T-cell (primary cell): ENCODE measurements around the gene NDUFA12. TPM values are rescaled to one million over a fixed set of nuclear protein-coding genes. Genes with fewer than 3 reads are reported as not detected.

Experiments used
- ATAC-seq, 4 experiments: fragments of 200-7000 bp in 3 of 4; fragments of 150-1000 bp in 1 of 4; cut with Tn5 transposase; replicated peaks in 1 of 4; 1 replicate in 3 of 4; 2 replicates in 1 of 4; pipeline ENCODE4 v1.10.0; 2021; ENCODE audit warnings: moderate library complexity in 3 of 4, mild to moderate bottlenecking in 2 of 4, moderate number of reproducible peaks in 1 of 4
- CTCF ChIA-PET, 2 donors: fragments of 300-600 bp; sonication (Branson Sonifier 250); formaldehyde crosslinking; loops; one replicate each; lab custom pipeline; 2022; ENCODE audit warnings: antibody characterized with exemption in 2 of 2; lab: Charles Lee
- POLR2A ChIA-PET, 2 donors: fragments of 300-600 bp; sonication (Branson Sonifier 250); formaldehyde crosslinking; loops; one replicate each; lab custom pipeline; 2022; ENCODE audit warnings: antibody characterized with exemption in 2 of 2; lab: Charles Lee
- DNase-seq, 35 experiments: peaks; one replicate each; pipeline versions ENCODE4 v3.0.0 to v3.0.0-alpha.2; 2013 to 2023
- H3K27ac ChIP-seq: one replicate; pipeline ENCODE4 v1.5.1; 2013; ENCODE audit warnings: low read length
- H3K27me3 ChIP-seq, 2 experiments: replicated peaks in 1 of 2; 1 replicate in 1 of 2; 2 replicates in 1 of 2; pipeline versions ENCODE4 v1.6.1 to v1.7.0; 2013; ENCODE audit warnings: low read length in 1 of 2, mixed read lengths in 1 of 2; ENCODE audit not compliant: control insufficient read depth in 2 of 2, insufficient read depth in 2 of 2; ENCODE audit errors: extremely low read depth in 1 of 2
- H3K36me3 ChIP-seq, 2 donors: 1 replicate in 1 of 2; 2 replicates in 1 of 2; pipeline versions ENCODE4 v1.6.1 to v1.7.0; 2013; ENCODE audit warnings: low read length in 1 of 2; ENCODE audit not compliant: control insufficient read depth in 2 of 2, insufficient read depth in 1 of 2; ENCODE audit errors: extremely low read depth in 1 of 2
- H3K4me1 ChIP-seq, 2 experiments: 1 replicate in 1 of 2; 2 replicates in 1 of 2; pipeline versions ENCODE4 v1.6.1 to v1.7.0; 2013; ENCODE audit warnings: low read length in 2 of 2, mixed read lengths in 1 of 2; ENCODE audit not compliant: insufficient read depth in 2 of 2, control insufficient read depth in 1 of 2; ENCODE audit errors: extremely low read depth in 1 of 2
- H3K4me3 ChIP-seq, 2 donors: 1 replicate in 1 of 2; 2 replicates in 1 of 2; pipeline versions ENCODE4 v1.5.1 to v1.7.0; 2013; ENCODE audit warnings: mild to moderate bottlenecking in 2 of 2, low read length in 1 of 2, moderate library complexity in 1 of 2; ENCODE audit not compliant: control insufficient read depth in 1 of 2; ENCODE audit errors: extremely low read depth in 1 of 2
- H3K9me3 ChIP-seq: 2 replicates; pipeline ENCODE4 v1.7.0; 2013
- H3K27ac Mint-ChIP-seq, 2 donors: one replicate each; pipeline ENCODE4 v1.8.0; 2020 to 2021; ENCODE audit warnings: mild to moderate bottlenecking in 2 of 2, mixed read lengths in 2 of 2
- H3K27me3 Mint-ChIP-seq, 2 donors: one replicate each; pipeline ENCODE4 v1.8.0; 2021 to 2022; ENCODE audit warnings: mixed read lengths in 2 of 2
- H3K36me3 Mint-ChIP-seq: one replicate; pipeline ENCODE4 v1.8.0; 2021; ENCODE audit warnings: mixed read lengths
- H3K4me1 Mint-ChIP-seq, 3 donors: one replicate each; pipeline ENCODE4 v1.8.0; 2020 to 2022; ENCODE audit warnings: mixed read lengths in 3 of 3, mild to moderate bottlenecking in 1 of 3
- H3K4me3 Mint-ChIP-seq, 3 donors: one replicate each; pipeline ENCODE4 v1.8.0; 2020 to 2022; ENCODE audit warnings: mild to moderate bottlenecking in 3 of 3, mixed read lengths in 3 of 3, moderate library complexity in 3 of 3
- H3K9me3 Mint-ChIP-seq, 3 donors: one replicate each; pipeline ENCODE4 v1.8.0; 2020 to 2022; ENCODE audit warnings: mixed read lengths in 3 of 3
- WGBS: methylation state at CpG from one replicate; pipeline ENCODE4 v1.1.5; 2013; ENCODE audit warnings: missing lambda C conversion rate; ENCODE audit not compliant: insufficient coverage; 5-methylcytosine and 5-hydroxymethylcytosine counted together
- total RNA-seq, 35 experiments: library from RNA in 6 of 35; stranded (reverse) in 6 of 35; fragments of 120-200 nt in 1 of 35; gene quantifications; one replicate each; pipeline versions ENCODE4 v1.2.1 to v1.2.4 and lab custom pipeline; 2013 to 2026

Gene NDUFA12
- total RNA-seq, 5 donors from 2014 or later (not counting 1 experiment from before 2014, with no cell fraction given) = 56.2 to 120 (median 67.6) TPM

- no peak overlapping the region for H3K4me3 Mint-ChIP-seq
- Histone ChIP-seq H3K9me3 (no peaks in the 10 kb centered on the region), H3K4me3 (no peak overlapping the region), H3K4me1 (peaks cover 0 to under 1% of the 10 kb centered on the region in 2 experiments), H3K27ac (no peak overlapping the region), H3K36me3 (peaks cover 0 to 20% of the 10 kb centered on the region in 2 donors), H3K27me3 (no peaks in the 10 kb centered on the region)
- DNase-seq (no peak), ATAC-seq (no peak)
- peaks cover 43% of the 10 kb centered on the region for H3K36me3 Mint-ChIP-seq
- no peaks in the 10 kb centered on the region for H3K9me3 Mint-ChIP-seq
- no peaks in the 10 kb centered on the region for H3K27me3 Mint-ChIP-seq
- ChIA-PET CTCF (interaction anchor here (0.5 to 1.1 kb wide), 2 partner anchors 103 to 1457 kb away, joined by 3 to 4 read pairs; partner anchors contain the start of gene NR2C1 (in 1 of the 2)), POLR2A (interaction anchor here in 1 of 2 donors (0.7 kb wide), 1 partner anchor 243 kb away, joined by 3 read pairs; no protein-coding TSS in a partner anchor)
- whole genome bisulfite sequencing = no CpG with 5 or more reads among the region's 1 CpG
- no peak overlapping the region for H3K27ac Mint-ChIP-seq
- peaks cover 6 to 27% (median 9%) of the 10 kb centered on the region in 3 donors for H3K4me1 Mint-ChIP-seq
Observed at GRCh38 chr12:94970560-94970959, 32.9 kb downstream of the NDUFA12 start.

- peaks cover 34% of the 10 kb centered on the region for H3K36me3 Mint-ChIP-seq
Observed at GRCh38 chr12:94969424-94969823, 34.1 kb downstream of the NDUFA12 start.

GRCh38 chr12:94965982-94966630, 37.4 kb downstream of the NDUFA12 start:
- Histone ChIP-seq H3K4me1 (no peaks in the 10 kb centered on the region), H3K27ac (no peak overlapping the region), H3K36me3 (peaks cover 0 to 11% of the 10 kb centered on the region in 2 donors), H3K4me3 (no peak overlapping the region), H3K27me3 (no peaks in the 10 kb centered on the region), H3K9me3 (no peaks in the 10 kb centered on the region)
- Mint-ChIP-seq H3K27me3 (no peaks in the 10 kb centered on the region), H3K4me3 (no peak overlapping the region), H3K9me3 (no peaks in the 10 kb centered on the region), H3K36me3 (peaks cover 18% of the 10 kb centered on the region), H3K4me1 (peaks cover 0 to 6% (median 0%) of the 10 kb centered on the region in 3 donors), H3K27ac (no peak overlapping the region)
- DNase-seq (no peak), ATAC-seq (no peak)
- WGBS = 94% methylated on average over 6 of the region's 9 CpGs
- ChIA-PET CTCF (no interaction called here), POLR2A (interaction anchor here in 1 of 2 donors (0.6 kb wide), 1 partner anchor 10 kb away, joined by 4 read pairs; no protein-coding TSS in a partner anchor)

More at GRCh38 chr12:94969424-94969823, 34.1 kb downstream of the NDUFA12 start:
- Histone ChIP-seq H3K36me3 (peaks cover 0 to 20% of the 10 kb centered on the region in 2 donors), H3K27me3 (no peaks in the 10 kb centered on the region), H3K9me3 (no peaks in the 10 kb centered on the region), H3K4me3 (no peak overlapping the region), H3K27ac (no peak overlapping the region), H3K4me1 (no peaks in the 10 kb centered on the region)
- ChIA-PET POLR2A (interaction anchor here in 1 of 2 donors (0.6 kb wide), 1 partner anchor 144 kb away, joined by 6 read pairs; no protein-coding TSS in a partner anchor), CTCF (no interaction called here)
- H3K4me3 Mint-ChIP-seq = no peak overlapping the region
- no peak overlapping the region for H3K27ac Mint-ChIP-seq
- H3K27me3 Mint-ChIP-seq = no peaks in the 10 kb centered on the region
- DNase-seq (no peak), ATAC-seq (no peak)
- no peaks in the 10 kb centered on the region for H3K9me3 Mint-ChIP-seq
- H3K4me1 Mint-ChIP-seq = peaks cover 4 to 15% (median 5%) of the 10 kb centered on the region in 3 donors

- H3K27ac Mint-ChIP-seq = no peak overlapping the region
- Histone ChIP-seq H3K27me3 (no peaks in the 10 kb centered on the region), H3K9me3 (no peaks in the 10 kb centered on the region), H3K4me3 (no peak overlapping the region), H3K4me1 (no peaks in the 10 kb centered on the region), H3K36me3 (no peaks in the 10 kb centered on the region), H3K27ac (no peak overlapping the region)
- DNase-seq (no peak), ATAC-seq (no peak)
- CTCF ChIA-PET = no interaction called here
- H3K4me3 Mint-ChIP-seq = no peak overlapping the region
- H3K4me1 Mint-ChIP-seq = peaks cover 0 to 1% (median 0%) of the 10 kb centered on the region in 3 donors
- no peaks in the 10 kb centered on the region for H3K9me3 Mint-ChIP-seq
- peaks cover 2% of the 10 kb centered on the region for H3K36me3 Mint-ChIP-seq
- WGBS = 88% methylated on average over 4 of the region's 7 CpGs
- peaks cover 0 to 4% of the 10 kb centered on the region in 2 donors for H3K27me3 Mint-ChIP-seq
- POLR2A ChIA-PET = no interaction called here
Observed at GRCh38 chr12:94963649-94964048, 39.8 kb downstream of the NDUFA12 start.

GRCh38 chr12:94962670-94963069, 40.8 kb downstream of the NDUFA12 start:
- Histone ChIP-seq H3K36me3 (no peaks in the 10 kb centered on the region), H3K4me3 (no peak overlapping the region), H3K27ac (no peak overlapping the region), H3K4me1 (no peaks in the 10 kb centered on the region), H3K9me3 (no peaks in the 10 kb centered on the region), H3K27me3 (no peaks in the 10 kb centered on the region)
- H3K4me3 Mint-ChIP-seq = no peak overlapping the region
- H3K4me1 Mint-ChIP-seq = no peaks in the 10 kb centered on the region
- peaks cover 0 to 4% of the 10 kb centered on the region in 2 donors for H3K27me3 Mint-ChIP-seq
- POLR2A ChIA-PET = no interaction called here
- no peaks in the 10 kb centered on the region for H3K36me3 Mint-ChIP-seq
- H3K27ac Mint-ChIP-seq = no peak overlapping the region
- CTCF ChIA-PET = interaction anchor here in 1 of 2 donors (0.7 kb wide), 1 partner anchor 482 kb away, joined by 4 read pairs; no protein-coding TSS in a partner anchor
- DNase-seq (no peak), ATAC-seq (no peak)
- WGBS = no CpG with 5 or more reads among the region's 3 CpGs
- H3K9me3 Mint-ChIP-seq = no peaks in the 10 kb centered on the region

- ChIA-PET CTCF (interaction anchor here in 1 of 2 donors (0.7 kb wide), 1 partner anchor 249 kb away, joined by 10 read pairs; no protein-coding TSS in a partner anchor), POLR2A (no interaction called here)
- Histone ChIP-seq H3K4me3 (no peak overlapping the region), H3K9me3 (no peaks in the 10 kb centered on the region), H3K4me1 (no peaks in the 10 kb centered on the region), H3K27ac (no peak overlapping the region), H3K27me3 (no peaks in the 10 kb centered on the region), H3K36me3 (no peaks in the 10 kb centered on the region)
- DNase-seq (no peak), ATAC-seq (no peak)
- no peak overlapping the region for H3K27ac Mint-ChIP-seq
- H3K27me3 Mint-ChIP-seq = peaks cover 0 to 4% of the 10 kb centered on the region in 2 donors
- H3K36me3 Mint-ChIP-seq = no peaks in the 10 kb centered on the region
- H3K9me3 Mint-ChIP-seq = no peaks in the 10 kb centered on the region
- WGBS = no CpG with 5 or more reads among the region's 2 CpGs
- no peaks in the 10 kb centered on the region for H3K4me1 Mint-ChIP-seq
- H3K4me3 Mint-ChIP-seq = no peak overlapping the region
Observed at GRCh38 chr12:94961911-94962310, 41.6 kb downstream of the NDUFA12 start.
